HUES48 (cell line): Measurements from ENCODE around the gene CST8.

ENCODE experiments used
- H3K27ac ChIP-seq: one replicate; pipeline ENCODE4 v1.7.0; 2013; ENCODE audit warnings: low read depth, low read length, inconsistent platforms
- H3K27me3 ChIP-seq: 2 replicates; pipeline ENCODE4 v1.6.1; 2013; ENCODE audit warnings: mild to moderate bottlenecking, low read length; ENCODE audit not compliant: control insufficient read depth, insufficient read depth
- H3K36me3 ChIP-seq: 2 replicates; pipeline ENCODE4 v1.6.1; 2013; ENCODE audit warnings: low read length; ENCODE audit not compliant: control insufficient read depth, insufficient read depth
- H3K4me1 ChIP-seq: 2 replicates; pipeline ENCODE4 v1.6.1; 2013; ENCODE audit warnings: mild to moderate bottlenecking, low read length; ENCODE audit not compliant: control insufficient read depth, insufficient read depth
- H3K4me3 ChIP-seq: 2 replicates; pipeline ENCODE4 v1.5.1; 2013; ENCODE audit warnings: mild to moderate bottlenecking, low read depth, low read length
- H3K9ac ChIP-seq: 2 replicates; pipeline ENCODE4 v1.6.1; 2013; ENCODE audit warnings: mild to moderate bottlenecking, low read depth, low read length, moderate library complexity
- H3K9me3 ChIP-seq: 2 replicates; pipeline ENCODE4 v1.6.1; 2013; ENCODE audit warnings: low read length; ENCODE audit not compliant: control insufficient read depth, insufficient read depth

The CST8 gene

GRCh38 chr20:23520185-23520584, 29.3 kb downstream of the CST8 start:
- Histone ChIP-seq H3K27me3 (no peaks in the 10 kb centered on the region), H3K9ac (no peak overlapping the region), H3K4me3 (no peak overlapping the region), H3K27ac (no peak overlapping the region), H3K36me3 (no peaks in the 10 kb centered on the region), H3K9me3 (no peaks in the 10 kb centered on the region), H3K4me1 (0 out of 2 replicates have a peak, but pooled peaks cover 2% of the 10 kb centered on the region)

GRCh38 chr20:23524146-23524545, 33.2 kb downstream of the CST8 start:
- Histone ChIP-seq H3K36me3 (no peaks in the 10 kb centered on the region), H3K9ac (no peak overlapping the region), H3K4me3 (no peak overlapping the region), H3K27ac (no peak overlapping the region), H3K4me1 (no peaks in the 10 kb centered on the region), H3K9me3 (peaks cover 7% of the 10 kb centered on the region), H3K27me3 (no peaks in the 10 kb centered on the region)

- Histone ChIP-seq H3K27ac (no peak overlapping the region), H3K4me3 (no peak overlapping the region), H3K36me3 (no peaks in the 10 kb centered on the region), H3K27me3 (no peaks in the 10 kb centered on the region; the same call in 1 of the 2 replicates), H3K9ac (no peak overlapping the region), H3K4me1 (peaks cover 6% of the 10 kb centered on the region; the same call in 1 of the 2 replicates), H3K9me3 (peaks cover 20% of the 10 kb centered on the region)
Measured at GRCh38 chr20:23526850-23527249, 35.9 kb downstream of the CST8 start.

GRCh38 chr20:23528867-23529431, 38.0 kb downstream of the CST8 start:
- Histone ChIP-seq H3K27me3 (peaks cover under 1% of the 10 kb centered on the region; the same call in 1 of the 2 replicates), H3K9me3 (peaks cover 20% of the 10 kb centered on the region), H3K4me1 (peaks cover 25% of the 10 kb centered on the region)

GRCh38 chr20:23530937-23531567, 40.1 kb downstream of the CST8 start:
- Histone ChIP-seq H3K27ac (no peak overlapping the region), H3K9me3 (peaks cover 20% of the 10 kb centered on the region), H3K4me1 (peaks cover 33% of the 10 kb centered on the region), H3K4me3 (no peak overlapping the region), H3K27me3 (peaks cover 10% of the 10 kb centered on the region; the same call in 1 of the 2 replicates), H3K9ac (no peak overlapping the region), H3K36me3 (no peaks in the 10 kb centered on the region)

More at GRCh38 chr20:23528867-23529431, 38.0 kb downstream of the CST8 start:
- Histone ChIP-seq H3K9ac (no peak overlapping the region), H3K4me3 (no peak overlapping the region), H3K36me3 (no peaks in the 10 kb centered on the region), H3K27ac (no peak overlapping the region)

GRCh38 chr20:23532533-23532932, 41.6 kb downstream of the CST8 start:
- Histone ChIP-seq H3K27ac (peak overlapping the region; percentile 59), H3K36me3 (no peaks in the 10 kb centered on the region), H3K4me1 (peaks cover 33% of the 10 kb centered on the region), H3K4me3 (peak overlapping the region; percentile 25; the same call in 1 of the 2 replicates), H3K9ac (no peak overlapping the region), H3K27me3 (peaks cover 10% of the 10 kb centered on the region; the same call in 1 of the 2 replicates), H3K9me3 (peaks cover 20% of the 10 kb centered on the region)

- Histone ChIP-seq H3K27me3 (peaks cover 10% of the 10 kb centered on the region; the same call in 1 of the 2 replicates), H3K9me3 (peaks cover 20% of the 10 kb centered on the region), H3K4me1 (peaks cover 33% of the 10 kb centered on the region), H3K4me3 (peak overlapping the region; percentile 25), H3K27ac (peak overlapping the region; percentile 80), H3K9ac (no peak overlapping the region), H3K36me3 (no peaks in the 10 kb centered on the region)
Measured at GRCh38 chr20:23533161-23533560, 42.2 kb downstream of the CST8 start.

GRCh38 chr20:23534801-23535593, 44.1 kb downstream of the CST8 start:
- Histone ChIP-seq H3K4me1 (peaks cover 33% of the 10 kb centered on the region), H3K36me3 (no peaks in the 10 kb centered on the region), H3K27ac (no peak overlapping the region), H3K9me3 (peaks cover 6% of the 10 kb centered on the region), H3K9ac (no peak overlapping the region), H3K27me3 (peaks cover 10% of the 10 kb centered on the region; the same call in 1 of the 2 replicates), H3K4me3 (no peak overlapping the region)

- no peaks in the 10 kb centered on the region for H3K36me3 ChIP-seq
- peaks cover 33% of the 10 kb centered on the region for H3K4me1 ChIP-seq
- peaks cover 10% of the 10 kb centered on the region; the same call in 1 of the 2 replicates for H3K27me3 ChIP-seq
- no peak overlapping the region for H3K4me3 ChIP-seq
- no peak overlapping the region for H3K9ac ChIP-seq
- H3K9me3 ChIP-seq: no peaks in the 10 kb centered on the region; the same call in 1 of the 2 replicates
- no peak overlapping the region for H3K27ac ChIP-seq
Measured at GRCh38 chr20:23536328-23536974, 45.5 kb downstream of the CST8 start.

- no peaks in the 10 kb centered on the region for H3K36me3 ChIP-seq
- peaks cover 10% of the 10 kb centered on the region; the same call in 1 of the 2 replicates for H3K27me3 ChIP-seq
Measured at GRCh38 chr20:23537030-23537429, 46.1 kb downstream of the CST8 start.

More at GRCh38 chr20:23537030-23537429, 46.1 kb downstream of the CST8 start:
- no peak overlapping the region for H3K4me3 ChIP-seq
- no peak overlapping the region for H3K9ac ChIP-seq
- no peak overlapping the region for H3K27ac ChIP-seq
- no peaks in the 10 kb centered on the region; the same call in 1 of the 2 replicates for H3K9me3 ChIP-seq
- H3K4me1 ChIP-seq: peaks cover 33% of the 10 kb centered on the region
